Heart left ventricle (tissue), 16 donors: ENCODE data around the gene EMID1. TPM values are rescaled to one million over a fixed set of nuclear protein-coding genes. Genes with fewer than 3 reads are reported as not detected.
A peak's percentile ranks its signal among the peaks of the same experiment; 100 is the strongest.

Experiments
- ATAC-seq, 4 donors: fragments of 200-7000 bp; cut with Tn5 transposase; one replicate each; pipeline ENCODE4 v1.9.1; 2020 to 2022; ENCODE audit warnings: moderate library complexity in 4 of 4, mild to moderate bottlenecking in 3 of 4, moderate number of reproducible peaks in 1 of 4
- DNase-seq, 5 donors: peaks; one replicate each; pipeline ENCODE4 v3.0.0-alpha.2; 2020
- H3K27ac ChIP-seq, 12 donors: fragments of 200-600 bp; sonication (generic) in 4 of 12; one replicate each; pipeline versions ENCODE4 v1.5.0 to v1.8.0; 2016 to 2022; ENCODE audit warnings: mild to moderate bottlenecking in 2 of 12
- H3K27me3 ChIP-seq, 9 donors: fragments of 200-600 bp; sonication (generic) in 2 of 9; one replicate each; pipeline versions ENCODE4 v1.5.1 to v1.8.0; 2016 to 2022; ENCODE audit warnings: mild to moderate bottlenecking in 3 of 9
- H3K36me3 ChIP-seq, 9 donors: fragments of 200-600 bp; sonication (generic) in 2 of 9; one replicate each; pipeline versions ENCODE4 v1.5.0 to v1.8.0; 2018 to 2022; ENCODE audit warnings: mild to moderate bottlenecking in 2 of 9
- H3K4me1 ChIP-seq, 12 donors: fragments of 200-600 bp; sonication (generic) in 4 of 12; one replicate each; pipeline versions ENCODE4 v1.5.0 to v1.8.0; 2016 to 2022; ENCODE audit warnings: mild to moderate bottlenecking in 3 of 12
- H3K4me3 ChIP-seq, 12 donors: fragments of 200-600 bp; sonication (generic) in 4 of 12; one replicate each; pipeline versions ENCODE4 v1.5.0 to v1.8.0; 2017 to 2022; ENCODE audit warnings: mild to moderate bottlenecking in 9 of 12, moderate library complexity in 4 of 12
- H3K9me3 ChIP-seq, 12 donors: fragments of 200-600 bp; sonication (generic) in 4 of 12; one replicate each; pipeline versions ENCODE4 v1.5.0 to v1.8.0; 2016 to 2022; ENCODE audit warnings: mild to moderate bottlenecking in 1 of 12
- POLR2A ChIP-seq, 2 donors: fragments of 450-650 bp; IDR thresholded peaks; one replicate each; pipeline ENCODE4 v1.6.1; 2017; ENCODE audit warnings: antibody characterized with exemption in 2 of 2, mild to moderate bottlenecking in 2 of 2, moderate library complexity in 2 of 2
- WGBS, 4 donors: extraction: QIAGEN DNeasy Blood & Tissue Kit in 2 of 4; methylation state at CpG; one replicate each; pipeline versions ENCODE4 v1.1.5 to v1.1.7; 2013 to 2018; 5-methylcytosine and 5-hydroxymethylcytosine counted together
- intact Hi-C, 10 donors: fragments of 100-400 bp; cut with DNase I; formaldehyde crosslinking; loops; one replicate each; pipeline versions ENCODE4 v1.11.1 to v1.14.2; 2022
- polyA plus RNA-seq, 2 donors: library from polyadenylated mRNA; stranded (reverse); fragments of 200-250 nt; gene quantifications; one replicate each; pipeline ENCODE4 v1.2.3, GENCODE V29; 2013
- total RNA-seq, 9 donors: library from RNA; depleted of rRNA in 2 of 9; stranded (reverse); fragments of >200 nt in 2 of 9; fragmentation: NEBNext Ultra II Directional in 3 of 9; extraction: Animal tissue kit (Norgen Biotek cat#: 25700) in 3 of 9; gene quantifications; one replicate each; pipeline versions ENCODE4 v1.1.0 to v1.2.4, GENCODE V29; 2016 to 2023
- TF ChIP-seq, protein P1 (sequence below), 12 donors: fragments of 200-600 bp; sonication (generic) in 4 of 12; IDR thresholded peaks; one replicate each; pipeline versions ENCODE4 v1.5.0 to v1.8.0; 2018 to 2022; ENCODE audit warnings: antibody characterized with exemption in 12 of 12, mild to moderate bottlenecking in 5 of 12
- donor health status: ischemic (EF 13 %, LVEDD 7.1; RV severe dilation, severe dysfunction).
- donor health status: healthy with polysubstance abuse.
- donor health status: DM: no; HTN: yes; CAD: no.
- donor health status: DM: no; HTN: no; CAD: no.
- donor health status: ischemic (EF 25% LVEDD 6.9; RV normal size, moderate dysfunction).
- donor health status: ischemic (EF 25% LVEDD 5.7; RV mildly dilated, moderate dysfunction).
- donor health status: healthy.
- donor health status: DM: yes; HTN: yes; CAD: no.
- donor health status: ischemic (EF 35%, LVEDD 5.7; RV mildly dilated, moderate dysfunction).
- donor health status: nonischemic (EF 11% LVEDD 7.7; RV severe dilation, severe dysfunction).
- donor health status: DM: yes; HTN: yes; CAD: no.
- donor health status: PGD.
- donor health status: ischemic (EF 29% LVEDD 5.4; RV normal size, mild dysfunction).
- donor health status: nonischemic (EF 23%, LVEDD 6.1; RV moderate dilation, normal function).

The EMID1 gene
- total and polyA plus RNA-seq, 11 donors, result 0.16 to 1.5 (median 0.32) TPM; not detected in 2

DNA sequence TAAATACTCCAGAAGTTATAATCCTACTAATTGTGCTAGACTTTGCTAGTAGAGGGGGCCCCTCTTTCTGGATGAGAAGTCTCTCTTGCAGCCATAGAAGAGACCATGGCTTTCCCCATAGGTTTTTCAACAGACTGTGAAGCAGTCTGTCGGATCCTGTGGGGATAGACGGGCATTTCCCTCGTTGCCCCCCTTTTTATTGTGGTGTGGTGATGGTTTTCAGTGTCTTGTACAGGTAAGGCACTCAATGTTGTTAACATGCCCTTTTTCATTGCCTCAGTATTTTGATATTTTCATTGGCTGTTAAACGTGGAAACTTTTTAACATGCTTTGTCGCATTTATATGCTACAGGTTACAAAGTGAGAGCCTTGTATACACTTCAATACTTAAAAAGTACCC lies 84.4 kb downstream of the EMID1 start:
- Histone ChIP-seq H3K9me3 (no peaks in the 10 kb centered on the region), H3K4me1 (peaks cover 0 to 6% (median 0%) of the 10 kb centered on the region in 12 donors), H3K27ac (no peak overlapping the region), H3K27me3 (no peaks in the 10 kb centered on the region), H3K36me3 (peaks cover 4 to 100% (median 100%) of the 10 kb centered on the region in 9 donors), H3K4me3 (no peak overlapping the region)
- DNase-seq, result no peak
- WGBS, 4 donors, result 66 to 73% (median 69%) methylated on average over 5 of the region's 5 CpGs
- ATAC-seq, result no peak
- TF ChIP-seq POLR2A (IDR thresholded peaks at IDR 0.05), result no peak
- TF ChIP-seq, protein P1, sequence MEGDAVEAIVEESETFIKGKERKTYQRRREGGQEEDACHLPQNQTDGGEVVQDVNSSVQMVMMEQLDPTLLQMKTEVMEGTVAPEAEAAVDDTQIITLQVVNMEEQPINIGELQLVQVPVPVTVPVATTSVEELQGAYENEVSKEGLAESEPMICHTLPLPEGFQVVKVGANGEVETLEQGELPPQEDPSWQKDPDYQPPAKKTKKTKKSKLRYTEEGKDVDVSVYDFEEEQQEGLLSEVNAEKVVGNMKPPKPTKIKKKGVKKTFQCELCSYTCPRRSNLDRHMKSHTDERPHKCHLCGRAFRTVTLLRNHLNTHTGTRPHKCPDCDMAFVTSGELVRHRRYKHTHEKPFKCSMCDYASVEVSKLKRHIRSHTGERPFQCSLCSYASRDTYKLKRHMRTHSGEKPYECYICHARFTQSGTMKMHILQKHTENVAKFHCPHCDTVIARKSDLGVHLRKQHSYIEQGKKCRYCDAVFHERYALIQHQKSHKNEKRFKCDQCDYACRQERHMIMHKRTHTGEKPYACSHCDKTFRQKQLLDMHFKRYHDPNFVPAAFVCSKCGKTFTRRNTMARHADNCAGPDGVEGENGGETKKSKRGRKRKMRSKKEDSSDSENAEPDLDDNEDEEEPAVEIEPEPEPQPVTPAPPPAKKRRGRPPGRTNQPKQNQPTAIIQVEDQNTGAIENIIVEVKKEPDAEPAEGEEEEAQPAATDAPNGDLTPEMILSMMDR (IDR thresholded peaks at IDR 0.05), result no peak
- intact Hi-C loops, result no loop called here

DNA sequence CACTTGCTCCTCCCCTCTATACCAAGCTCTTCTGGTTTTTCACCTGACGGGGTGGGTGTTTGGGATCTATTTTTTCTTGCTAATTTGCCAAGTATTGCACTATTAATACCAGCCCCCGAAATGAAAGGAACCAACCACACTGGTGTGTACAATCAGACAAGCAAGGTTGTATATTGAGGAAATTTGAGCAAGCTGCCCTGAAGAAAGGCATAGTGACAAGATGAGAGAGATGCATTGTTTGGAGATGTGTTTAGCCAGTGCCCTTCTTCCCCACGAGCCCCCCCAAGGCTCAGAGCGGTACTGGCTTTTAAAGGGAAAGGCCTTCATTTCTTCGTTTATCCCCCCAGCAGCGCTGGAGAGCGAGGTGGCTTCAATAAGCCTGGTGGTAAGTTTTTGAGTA lies 85.5 kb downstream of the EMID1 start:
- intact Hi-C loops, result no loop called here
- no peaks in the 10 kb centered on the region for H3K9me3 ChIP-seq
- no peak for ATAC-seq
- H3K4me3 ChIP-seq, result no peak overlapping the region
- peaks cover 0 to 6% (median 0%) of the 10 kb centered on the region in 12 donors for H3K4me1 ChIP-seq
- 68 to 75% (median 71%) methylated on average over 7 of the region's 7 CpGs for WGBS, 4 donors
- H3K36me3 ChIP-seq, result peaks cover 4 to 100% (median 100%) of the 10 kb centered on the region in 9 donors
- no peak for TF ChIP-seq POLR2A (IDR thresholded peaks at IDR 0.05)
- TF ChIP-seq, protein P1 (IDR thresholded peaks at IDR 0.05), result no peak
- no peak for DNase-seq
- H3K27ac ChIP-seq, result no peak overlapping the region
- no peaks in the 10 kb centered on the region for H3K27me3 ChIP-seq

DNA sequence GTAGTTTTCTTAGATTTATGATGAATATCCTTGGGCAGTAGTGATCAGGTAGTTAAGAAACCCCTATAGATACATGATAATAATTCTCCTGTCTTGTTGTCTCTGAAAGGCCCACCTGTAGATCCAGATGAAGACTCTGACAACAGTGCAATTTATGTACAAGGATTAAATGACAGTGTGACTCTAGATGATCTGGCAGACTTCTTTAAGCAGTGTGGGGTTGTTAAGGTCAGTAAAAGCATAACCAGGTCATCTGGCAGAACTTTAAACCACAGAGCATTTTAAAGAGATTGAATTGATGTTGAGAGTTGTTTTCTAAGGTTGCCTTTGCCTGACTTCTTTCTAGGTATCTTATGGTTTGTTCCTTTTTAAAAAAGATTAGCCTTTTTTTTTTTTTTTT lies 86.7 kb downstream of the EMID1 start:
- peaks cover 9 to 100% (median 100%) of the 10 kb centered on the region in 9 donors for H3K36me3 ChIP-seq
- intact Hi-C loops, result no loop called here

DNA sequence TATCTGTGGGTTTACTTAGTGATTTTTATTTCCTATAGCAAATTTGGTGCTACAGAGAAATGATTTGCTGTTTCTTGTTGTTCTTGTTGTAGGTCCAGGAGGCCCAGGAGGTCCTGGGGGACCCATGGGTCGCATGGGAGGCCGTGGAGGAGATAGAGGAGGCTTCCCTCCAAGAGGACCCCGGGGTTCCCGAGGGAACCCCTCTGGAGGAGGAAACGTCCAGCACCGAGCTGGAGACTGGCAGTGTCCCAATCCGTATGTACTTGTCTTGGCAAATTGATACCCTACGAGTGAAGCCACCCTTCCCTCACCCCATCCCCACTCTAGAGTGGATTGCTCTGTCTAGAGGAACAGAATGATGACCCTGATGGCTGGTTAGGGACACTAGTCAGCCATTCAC lies 92.9 kb downstream of the EMID1 start:
- Histone ChIP-seq H3K27me3 (no peaks in the 10 kb centered on the region), H3K36me3 (peaks cover 9 to 79% (median 73%) of the 10 kb centered on the region in 9 donors), H3K4me3 (no peak overlapping the region), H3K4me1 (peaks cover 0 to 15% (median 8%) of the 10 kb centered on the region in 12 donors), H3K9me3 (no peaks in the 10 kb centered on the region), H3K27ac (no peak overlapping the region)
- intact Hi-C loops, result no loop called here
- DNase-seq (peak in 1 of 5 donors; percentile 40), ATAC-seq (no peak)
- 66 to 74% (median 70%) methylated on average over 8 of the region's 8 CpGs for WGBS, 4 donors
- TF ChIP-seq, protein P1 (IDR thresholded peaks at IDR 0.05), result no peak
- TF ChIP-seq POLR2A (IDR thresholded peaks at IDR 0.05), result no peak

More for the DNA sequence above, 86.7 kb downstream of the EMID1 start:
- peaks cover 0 to 6% (median 0%) of the 10 kb centered on the region in 12 donors for H3K4me1 ChIP-seq
- H3K27me3 ChIP-seq, result no peaks in the 10 kb centered on the region
- no peak for TF ChIP-seq POLR2A (IDR thresholded peaks at IDR 0.05)
- TF ChIP-seq, protein P1 (IDR thresholded peaks at IDR 0.05), result no peak
- H3K9me3 ChIP-seq, result no peaks in the 10 kb centered on the region
- DNase-seq, result no peak
- H3K27ac ChIP-seq, result no peak overlapping the region
- ATAC-seq, result no peak
- H3K4me3 ChIP-seq, result no peak overlapping the region
